ENCODE data around the gene TENM4.

TENM4 gene

DNA sequence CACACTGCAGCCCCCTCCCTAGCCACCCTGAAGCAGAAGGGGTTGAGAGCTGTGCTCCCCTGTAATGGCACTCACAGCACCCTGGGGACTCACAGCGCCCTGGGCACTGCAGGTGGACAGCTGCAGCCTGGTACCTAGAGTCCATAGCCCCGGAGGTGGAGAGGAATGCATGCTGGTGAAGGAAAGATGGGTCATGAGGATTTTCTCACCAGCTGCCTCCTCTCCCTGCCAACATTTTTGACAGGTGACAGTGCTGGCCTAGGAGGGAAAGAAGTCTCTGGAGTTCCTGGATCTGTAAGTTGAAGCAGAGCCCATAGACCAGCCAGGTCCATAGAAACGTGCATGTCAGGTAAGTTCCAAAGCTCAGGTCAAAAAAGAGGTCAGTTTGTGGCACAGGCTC, 330.5 kb downstream of the TENM4 start:
- no peak for DNase-seq

DNA sequence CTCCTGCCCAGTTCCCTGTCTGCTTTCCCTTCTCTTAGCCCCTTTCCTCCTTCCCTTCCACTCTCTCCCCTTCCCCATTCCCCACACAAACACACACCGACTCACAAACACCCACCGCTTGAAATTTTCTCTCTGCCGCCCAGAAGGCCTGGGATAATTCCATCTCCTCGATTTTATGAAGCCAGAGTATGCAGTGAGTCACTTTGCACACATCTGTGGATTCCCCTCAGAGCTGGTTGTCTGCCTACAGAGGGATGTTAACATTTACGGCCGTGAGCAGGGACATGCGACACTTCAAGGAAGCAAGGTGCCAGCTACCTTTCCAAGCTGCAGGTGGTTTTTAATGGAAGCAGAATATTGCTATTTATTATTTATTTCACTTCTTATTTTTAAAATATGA, 332.0 kb downstream of the TENM4 start:
- DNase-seq = no peak

DNA sequence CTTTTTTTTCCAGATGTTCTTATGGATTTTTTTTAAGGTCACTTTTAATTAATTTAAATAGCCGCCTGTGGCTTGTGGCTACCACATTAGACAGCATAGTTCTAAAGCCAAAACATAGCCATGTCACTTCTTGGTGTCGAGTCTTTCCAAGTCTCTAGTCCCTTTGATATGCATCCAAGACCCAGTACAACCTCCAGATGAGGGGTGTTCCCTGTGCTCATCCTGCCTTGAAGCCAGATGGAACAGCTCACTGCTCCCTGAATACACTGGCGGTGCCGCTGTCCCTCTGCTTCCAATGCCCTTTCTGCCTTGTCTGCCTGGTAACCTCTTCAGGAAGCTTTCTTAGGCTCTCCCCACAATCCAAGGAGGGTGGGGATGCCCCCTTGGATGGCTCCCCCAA, 338.0 kb downstream of the TENM4 start:
- no peak for DNase-seq

DNA sequence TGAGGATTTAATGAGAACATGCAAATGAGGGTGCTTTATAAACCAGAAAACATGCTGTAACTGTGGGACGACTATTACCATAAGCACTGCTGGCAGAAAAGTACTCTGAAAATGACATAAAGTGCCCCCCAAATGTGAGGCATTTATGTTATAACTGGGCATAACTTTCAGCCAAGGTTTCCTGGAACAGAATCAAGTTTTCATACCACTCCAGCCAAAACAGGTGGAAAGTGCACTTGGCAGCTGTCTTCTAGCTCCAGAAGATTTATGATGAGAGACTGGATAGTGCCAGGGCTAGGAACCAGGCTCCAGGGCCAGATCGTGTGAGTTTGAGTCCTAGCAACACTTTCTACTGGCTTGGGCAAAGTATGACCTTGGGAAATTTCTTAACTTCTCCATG, 339.2 kb downstream of the TENM4 start:
- peak; percentile 16 for DNase-seq

DNA sequence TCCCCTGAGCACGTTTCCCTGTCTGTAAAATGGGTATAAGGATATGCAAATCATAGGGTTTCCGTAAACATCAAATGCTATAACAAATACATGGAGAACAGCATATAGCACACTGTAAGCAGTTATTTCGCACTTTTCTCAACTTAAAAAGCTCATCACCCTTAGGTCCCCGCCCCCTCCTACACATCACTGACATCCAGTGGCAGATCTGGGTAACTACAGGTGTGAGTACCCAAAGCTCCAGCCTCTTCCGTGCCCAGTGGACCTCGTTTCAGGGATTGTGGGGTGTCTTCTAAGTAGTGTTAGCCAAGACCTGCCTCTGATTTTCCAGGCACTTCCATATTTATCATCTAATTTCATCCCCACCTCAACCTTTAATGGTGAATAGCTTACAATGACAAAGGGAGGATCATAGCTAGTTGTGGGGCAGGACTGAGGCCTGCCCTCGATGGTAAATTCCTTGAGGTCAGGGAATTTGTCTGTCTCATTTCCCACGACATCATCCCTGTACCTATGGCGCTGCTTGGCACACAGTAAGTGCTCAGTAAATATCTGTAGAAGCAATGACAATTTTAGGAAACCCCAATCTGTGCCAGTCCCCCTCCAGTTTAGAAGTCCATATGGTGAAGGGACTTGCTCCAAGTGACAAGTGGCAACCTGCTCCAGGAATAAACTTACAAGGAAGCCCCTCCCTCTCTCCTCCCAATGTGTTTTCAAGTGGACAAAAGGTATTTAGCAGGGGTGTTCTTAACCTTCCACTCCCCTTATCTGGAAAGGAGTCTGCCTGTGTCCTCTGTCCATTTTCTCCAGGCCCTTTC, 340.5 kb downstream of the TENM4 start:
- DNase-seq = peak; percentile 16

DNA sequence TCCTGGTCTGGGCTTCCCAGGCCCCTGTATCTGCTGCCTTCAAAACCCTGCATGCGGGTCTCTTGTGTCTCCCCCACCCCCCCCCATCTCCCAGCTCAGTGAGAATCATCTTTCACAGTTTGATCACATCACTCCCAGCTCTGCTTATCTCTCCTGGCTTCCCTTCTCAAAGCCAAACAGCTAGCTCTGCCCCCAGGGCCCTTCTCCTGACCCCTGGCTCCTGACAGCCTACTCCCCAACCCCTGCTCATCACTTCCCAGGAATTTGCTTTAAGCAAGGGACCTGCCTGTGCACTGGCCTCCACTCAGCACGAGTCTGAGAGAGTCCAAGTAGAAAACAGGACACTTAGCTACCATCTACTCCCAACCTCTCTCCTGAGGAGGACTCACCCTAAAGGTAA, 342.7 kb downstream of the TENM4 start:
- DNase-seq = no peak

DNA sequence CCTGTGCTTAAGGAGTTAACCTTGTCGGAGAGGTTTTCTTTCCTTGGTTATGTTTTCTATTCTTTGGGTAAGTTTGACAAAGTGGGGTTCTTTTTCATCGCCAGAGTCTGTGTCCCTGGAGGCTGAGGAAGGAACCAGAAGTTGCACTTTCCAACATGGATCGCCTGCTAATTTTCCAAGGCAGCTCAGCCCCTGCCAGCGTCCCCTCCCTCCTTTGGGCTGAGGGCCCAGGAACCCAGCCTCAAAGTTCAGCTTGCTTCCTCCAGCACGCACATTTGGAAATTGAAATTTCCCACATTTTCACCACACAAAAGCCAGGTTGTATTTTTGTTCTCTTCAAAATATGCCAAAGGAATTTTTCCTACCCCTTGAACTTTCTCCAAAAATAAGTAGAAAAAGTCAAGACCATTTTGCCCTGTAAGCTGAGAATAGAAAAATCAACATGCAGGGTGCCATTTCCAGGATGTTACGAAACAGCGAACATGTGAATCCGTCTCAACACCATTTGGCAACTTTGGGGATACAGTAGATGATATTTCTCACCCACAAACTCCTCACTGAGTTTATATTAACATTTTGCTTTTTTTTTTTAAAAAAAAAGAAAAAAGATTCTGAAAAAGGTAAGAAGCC, 343.5 kb downstream of the TENM4 start:
- no peak for DNase-seq

DNA sequence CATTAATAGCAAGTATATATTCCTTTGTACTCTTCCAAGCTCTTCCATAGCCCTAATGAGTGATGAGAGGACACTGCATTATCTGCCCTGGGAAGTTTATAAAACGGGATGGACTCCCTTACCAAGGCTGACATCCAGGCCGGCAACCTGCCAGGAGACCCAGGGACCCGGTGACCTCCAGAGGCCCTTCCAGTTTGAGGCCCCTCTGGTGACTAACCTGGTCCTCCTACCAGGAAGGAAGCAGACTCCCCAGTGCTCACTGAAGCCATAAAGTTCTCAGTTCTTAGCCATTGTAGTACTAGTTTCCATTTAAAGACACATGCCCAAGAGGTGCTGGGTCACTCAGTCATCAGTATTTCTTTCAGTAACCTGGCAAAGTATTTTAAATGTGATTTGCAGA, 345.4 kb downstream of the TENM4 start:
- DNase-seq = no peak

DNA sequence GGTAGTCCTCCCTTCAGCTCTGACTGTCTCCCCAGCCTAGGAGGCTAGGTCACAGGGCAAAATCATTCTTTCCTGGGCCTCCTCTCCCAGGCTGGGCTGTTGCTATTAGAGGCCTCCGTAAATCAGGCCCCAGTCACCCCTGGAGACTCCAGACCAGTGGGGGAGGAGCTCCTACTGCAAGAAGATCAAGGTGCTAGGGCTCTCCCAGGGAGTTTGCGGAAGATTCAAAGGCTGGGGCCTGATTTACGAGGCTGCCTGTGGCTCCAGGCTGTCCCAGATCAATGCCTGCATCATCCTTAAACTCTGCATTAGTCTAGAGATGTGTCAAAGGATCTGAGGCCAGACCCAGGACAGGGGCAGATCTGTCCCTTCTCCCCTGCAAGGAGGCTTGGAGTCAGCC, 346.2 kb downstream of the TENM4 start:
- DNase-seq = no peak

DNA sequence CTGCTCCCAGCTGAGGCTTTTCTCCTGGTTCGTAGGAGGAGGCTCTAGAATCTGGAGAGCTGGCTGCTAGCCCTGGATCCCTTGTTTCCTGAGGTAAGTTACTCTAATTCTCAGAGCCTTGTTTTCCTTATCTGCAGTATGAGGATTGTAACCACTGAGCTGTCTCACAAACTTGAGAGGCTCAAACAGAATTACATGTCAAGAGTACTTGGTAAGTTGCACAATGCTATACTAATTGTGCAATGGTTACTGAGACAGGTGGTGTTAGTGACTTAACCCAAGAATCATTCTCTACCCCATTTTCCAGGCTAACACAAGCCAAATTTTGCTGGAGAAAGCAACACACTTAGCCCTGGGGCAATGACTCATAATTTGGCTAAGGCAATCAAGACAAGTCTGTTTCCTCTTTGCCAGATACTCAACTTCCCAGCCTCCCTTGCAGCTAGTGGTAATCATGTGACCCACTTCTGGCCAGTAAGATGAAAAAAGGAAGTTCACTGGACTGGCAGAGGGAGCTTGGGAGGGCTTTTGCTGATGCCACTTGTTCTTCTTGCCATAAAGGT, 348.0 kb downstream of the TENM4 start:
- no peak for DNase-seq

DNA sequence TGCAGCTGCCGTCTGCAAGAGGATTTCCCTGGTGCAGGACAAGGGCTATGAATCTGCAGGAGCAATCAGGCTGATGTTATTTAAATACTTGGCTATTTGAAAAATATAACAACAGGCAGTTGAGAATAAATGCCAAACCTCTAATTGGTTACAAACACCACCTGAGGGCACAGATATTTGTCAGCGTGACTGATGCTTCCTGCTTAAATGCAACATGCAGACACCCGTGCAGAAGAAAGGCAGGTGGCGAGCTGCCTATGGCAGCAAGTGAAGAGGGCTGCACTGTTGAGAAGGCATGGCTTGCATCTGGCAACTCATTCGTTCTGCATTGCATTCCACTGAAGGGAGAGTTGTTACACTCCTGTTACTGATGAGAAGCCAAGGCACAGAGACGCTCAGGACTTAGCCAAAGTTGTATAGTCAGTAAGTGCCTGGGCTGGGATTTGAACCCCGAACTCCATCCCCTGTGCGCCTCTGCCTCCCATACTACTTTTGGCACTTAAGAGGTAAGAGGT, 350.6 kb downstream of the TENM4 start:
- no peak for DNase-seq

DNA sequence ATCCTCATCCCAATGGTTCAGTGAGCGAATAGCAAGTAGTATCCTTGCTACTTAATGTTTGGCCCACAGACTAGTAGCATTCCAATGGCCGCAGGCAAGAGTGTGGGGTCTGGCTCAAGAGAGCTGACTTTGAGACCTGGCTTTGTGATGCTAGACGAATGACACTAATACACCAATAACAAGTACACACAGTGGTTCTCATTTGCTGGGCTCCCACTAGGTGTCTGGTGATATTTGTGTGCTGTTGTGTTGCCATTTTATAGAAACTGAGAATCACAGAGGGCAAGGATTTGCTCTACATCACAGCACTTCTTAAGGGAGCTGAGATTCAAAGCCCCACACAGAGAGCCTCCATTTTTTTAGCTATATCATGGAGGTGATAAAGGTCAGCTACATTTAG, 351.2 kb downstream of the TENM4 start:
- no peak for DNase-seq

DNA sequence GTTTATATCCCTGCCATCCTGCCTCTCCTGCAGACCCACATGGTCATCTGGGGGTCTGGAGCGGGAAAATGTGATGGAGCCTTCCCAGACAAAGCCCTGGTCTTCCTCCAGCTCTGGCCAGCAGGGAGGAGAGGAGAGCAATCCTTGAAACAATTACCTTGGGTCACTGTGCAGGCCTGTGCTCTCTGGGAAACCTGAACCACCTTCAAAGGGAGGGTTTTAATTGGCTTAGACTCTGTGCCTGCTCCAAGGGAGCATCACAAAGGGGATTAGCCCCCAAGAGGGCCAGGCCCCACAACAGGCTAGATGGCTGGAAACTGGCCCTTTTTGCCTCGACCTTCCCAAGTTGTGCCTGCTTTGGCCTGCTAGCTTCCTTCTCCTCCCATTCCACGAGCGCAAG, 351.9 kb downstream of the TENM4 start:
- no peak for DNase-seq

DNA sequence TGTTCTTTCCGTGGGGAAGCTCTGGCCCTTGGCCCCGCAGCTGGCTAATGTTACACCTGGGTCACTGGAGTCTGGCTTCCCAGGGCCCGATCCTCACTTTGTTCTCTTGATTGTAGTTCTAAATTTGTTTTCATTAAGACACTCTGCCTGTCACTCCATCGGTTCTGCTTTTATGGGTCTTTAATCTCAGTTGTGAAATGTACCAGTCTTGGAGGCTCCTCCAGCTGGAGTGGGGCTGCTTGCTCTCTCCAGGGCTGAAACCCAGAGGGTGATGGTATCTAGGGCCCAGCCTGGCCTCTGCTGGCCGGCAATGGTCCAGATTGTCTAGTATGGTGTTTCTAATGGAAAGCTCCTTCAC, 352.9 kb downstream of the TENM4 start:
- no peak for DNase-seq

DNA sequence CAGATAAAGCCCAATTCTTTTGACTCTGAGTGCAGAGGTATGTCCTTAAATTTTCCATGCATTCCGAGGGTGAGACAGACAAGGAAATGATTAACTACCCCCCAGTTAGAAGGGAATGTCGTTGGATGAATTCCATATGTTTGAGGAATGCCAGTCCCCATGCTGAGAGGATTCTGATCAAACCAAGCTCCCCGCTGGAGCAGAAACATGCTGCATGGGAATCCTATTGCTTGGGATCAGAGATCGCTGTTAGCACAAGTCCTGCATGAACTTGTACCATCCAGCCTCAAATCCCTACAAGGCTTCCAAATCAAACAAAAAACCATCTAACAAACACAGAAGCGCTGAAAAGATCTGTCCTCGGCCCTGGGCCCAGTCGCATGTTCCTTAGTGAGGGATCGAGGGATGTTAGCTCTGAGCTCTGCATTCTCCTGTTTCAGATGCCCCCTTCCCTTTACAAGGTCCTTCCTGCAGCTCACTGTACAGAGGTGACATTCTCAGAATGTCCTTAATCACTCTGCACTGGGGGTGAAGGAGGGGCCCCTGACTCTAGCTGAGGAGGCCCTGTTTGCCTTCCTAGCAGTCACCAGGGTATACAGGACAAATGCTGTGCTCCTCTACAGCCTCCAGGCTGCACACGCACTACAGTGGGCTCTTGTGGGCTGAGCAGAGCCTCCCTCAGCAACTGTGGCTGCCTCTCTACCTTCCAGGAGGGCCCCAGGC, 353.4 kb downstream of the TENM4 start:
- no peak for DNase-seq

DNA sequence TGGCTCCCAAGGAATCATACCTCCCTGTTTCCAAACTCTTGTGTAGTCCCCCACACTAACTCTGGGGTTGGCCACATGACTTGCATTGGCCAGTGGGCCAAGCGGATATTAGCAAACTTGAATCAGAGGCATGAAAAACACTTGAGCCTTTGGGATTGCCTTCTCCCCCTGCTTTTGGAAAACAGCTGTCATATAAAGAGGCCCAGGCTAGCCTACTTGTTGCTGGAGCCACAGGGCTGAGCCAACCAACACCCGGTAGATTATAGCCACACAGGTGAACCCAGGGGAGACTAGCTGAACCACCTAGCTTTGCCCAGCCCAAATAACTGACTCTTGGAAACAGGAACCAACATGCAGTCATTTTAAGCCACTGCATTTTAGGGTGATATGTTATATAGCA, 354.8 kb downstream of the TENM4 start:
- no peak for DNase-seq

DNA sequence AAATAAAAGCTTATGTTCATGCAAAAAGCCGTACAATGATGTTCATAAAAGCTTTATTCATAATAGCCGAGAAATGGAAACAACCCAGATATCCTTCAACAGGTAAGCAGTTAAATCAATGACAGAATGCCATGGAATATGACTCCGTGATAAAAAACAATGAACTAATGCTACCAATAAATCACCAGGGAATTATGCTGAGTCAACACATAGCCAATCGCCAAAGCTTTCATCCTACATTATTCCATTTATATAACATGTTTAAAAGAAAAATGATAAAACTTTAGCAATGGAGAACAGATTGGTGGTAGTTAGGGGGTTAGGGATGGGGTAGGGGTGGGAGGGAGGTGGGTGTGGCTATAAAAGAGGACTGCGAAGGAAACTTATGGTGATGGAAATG, 356.4 kb downstream of the TENM4 start:
- DNase-seq = no peak

DNA sequence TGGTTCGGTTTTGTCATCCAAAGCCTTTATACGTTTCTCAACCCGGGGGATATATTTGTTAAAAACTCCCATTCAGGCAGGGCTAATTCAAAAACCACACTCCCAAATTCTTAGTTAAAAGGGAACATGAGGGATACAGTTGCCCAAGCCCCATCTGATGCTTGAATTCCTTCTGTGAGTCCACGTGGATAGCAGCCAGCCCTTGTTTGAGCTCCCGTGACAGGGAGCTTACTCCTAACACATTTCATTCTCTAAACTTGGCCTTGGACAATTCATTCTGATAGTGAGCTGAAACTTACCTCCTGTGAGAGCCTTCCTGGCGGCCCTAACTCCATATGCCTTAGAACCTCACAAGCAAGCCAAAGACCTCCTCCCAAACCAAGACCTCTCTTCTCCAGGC, 357.5 kb downstream of the TENM4 start:
- DNase-seq = no peak

DNA sequence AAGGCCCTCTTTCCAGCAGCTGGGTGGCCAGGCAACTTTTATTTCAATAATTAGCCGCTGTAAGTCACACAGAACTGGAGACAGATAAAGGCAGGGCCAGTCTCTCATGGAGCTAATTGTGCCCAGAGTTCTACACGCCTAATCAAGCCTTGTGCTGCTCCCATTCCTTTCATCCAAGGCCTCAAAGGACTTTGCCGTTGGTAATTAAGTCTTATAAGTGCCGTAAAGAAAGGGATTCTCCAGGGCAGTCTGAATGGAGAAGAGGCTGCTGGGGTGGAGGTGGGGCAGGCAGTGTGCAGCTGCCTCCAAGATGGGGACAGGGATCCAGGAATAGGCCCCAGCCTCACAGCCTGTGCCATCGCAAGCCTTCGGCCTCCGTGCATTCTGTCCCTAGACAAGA, 357.9 kb downstream of the TENM4 start:
- no peak for DNase-seq

DNA sequence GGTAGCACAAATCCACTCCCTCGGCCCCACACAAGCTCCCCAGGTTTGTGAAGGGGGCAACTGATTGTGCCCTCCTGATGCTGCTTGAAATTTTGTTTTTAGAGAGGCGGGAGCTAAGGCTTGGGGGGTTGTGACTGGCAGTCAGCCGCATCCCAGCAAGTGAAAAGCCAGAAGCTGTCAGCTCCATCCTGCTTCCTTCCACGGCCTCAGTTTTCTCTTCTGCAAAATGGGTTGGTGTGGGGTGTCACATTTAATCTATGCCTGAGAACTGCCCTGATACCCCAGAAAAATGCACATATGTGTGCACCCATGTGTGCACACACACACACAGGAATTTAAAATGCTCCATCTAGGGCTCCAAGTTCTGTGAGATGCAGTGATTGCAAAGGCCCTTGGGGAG, 358.6 kb downstream of the TENM4 start:
- no peak for DNase-seq

DNA sequence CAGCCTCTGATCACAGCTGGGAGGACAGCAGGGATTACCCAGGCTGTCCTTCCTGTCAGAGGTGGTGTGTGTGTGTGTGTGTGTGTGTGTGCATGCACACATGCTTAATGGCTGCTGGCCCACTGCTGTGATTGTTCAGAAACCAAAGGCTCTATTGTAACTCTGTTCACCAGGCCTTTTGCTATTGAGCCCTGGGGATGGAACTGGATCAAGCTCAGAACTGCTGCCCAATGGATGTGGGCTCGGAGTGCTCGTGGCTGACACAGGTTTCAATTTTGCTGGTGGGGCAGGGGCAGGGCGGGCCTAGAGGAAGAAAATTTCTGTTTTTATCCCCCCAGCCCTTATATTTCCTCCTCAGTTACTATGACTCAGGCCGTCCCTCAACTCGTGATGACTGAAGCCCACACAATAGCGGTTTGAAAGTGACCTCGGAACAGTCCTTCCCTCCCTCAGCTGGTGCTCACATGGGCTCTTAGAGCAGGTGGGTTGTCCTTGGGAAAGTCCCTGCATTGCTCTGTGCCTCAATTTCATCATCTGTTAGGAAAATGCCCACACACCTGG, 359.3 kb downstream of the TENM4 start:
- DNase-seq = no peak

DNA sequence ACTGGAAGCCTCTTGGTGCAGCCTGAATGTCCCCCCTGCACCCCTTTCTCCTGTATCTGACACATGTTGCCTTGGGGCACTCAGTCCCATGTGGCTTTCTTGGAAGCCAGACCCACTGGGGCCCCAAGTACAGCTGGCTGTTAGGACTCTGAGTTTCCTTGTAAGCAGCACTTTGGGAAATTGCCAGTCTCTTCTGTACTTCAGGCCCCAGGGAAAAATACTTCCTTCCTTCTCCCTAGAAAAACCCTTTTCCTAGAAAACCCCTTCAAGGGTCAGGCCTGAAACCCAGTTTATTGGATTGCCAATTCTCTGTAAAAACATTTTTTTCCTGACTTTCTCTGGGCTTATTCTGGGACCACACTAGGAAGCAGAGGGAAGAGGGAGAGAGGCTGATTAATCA, 360.3 kb downstream of the TENM4 start:
- DNase-seq = no peak

DNA sequence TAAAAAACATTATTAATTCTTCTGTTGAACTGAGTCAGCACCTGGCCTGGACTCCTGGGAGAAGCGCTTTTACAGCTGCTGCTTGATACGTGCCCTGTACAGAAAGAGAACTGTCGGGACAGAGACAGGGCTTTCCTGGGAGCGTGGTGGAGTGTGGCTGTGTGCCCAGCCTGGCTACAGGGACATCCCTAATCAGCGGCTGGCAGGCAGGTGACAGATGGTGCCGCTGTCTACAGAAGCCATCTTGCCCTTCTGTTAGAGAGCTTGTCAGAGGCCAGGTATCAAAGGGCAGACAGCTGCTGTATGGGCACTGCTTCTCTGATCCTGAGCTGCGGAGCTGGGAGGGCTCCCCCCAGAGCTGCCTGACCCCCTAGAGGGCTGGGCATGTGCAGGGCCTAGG, 361.8 kb downstream of the TENM4 start:
- peak; percentile 90 for DNase-seq

Measured in NCI-H1694 (cell line).